Measurements from ENCODE around the gene ZBTB38. TPM values are rescaled to one million over a fixed set of nuclear protein-coding genes. Genes with fewer than 3 reads are reported as not detected.

Gene ZBTB38
- total RNA-seq, 2 experiments from 2014 or later, result 8.4 to 12.4 TPM

DNA sequence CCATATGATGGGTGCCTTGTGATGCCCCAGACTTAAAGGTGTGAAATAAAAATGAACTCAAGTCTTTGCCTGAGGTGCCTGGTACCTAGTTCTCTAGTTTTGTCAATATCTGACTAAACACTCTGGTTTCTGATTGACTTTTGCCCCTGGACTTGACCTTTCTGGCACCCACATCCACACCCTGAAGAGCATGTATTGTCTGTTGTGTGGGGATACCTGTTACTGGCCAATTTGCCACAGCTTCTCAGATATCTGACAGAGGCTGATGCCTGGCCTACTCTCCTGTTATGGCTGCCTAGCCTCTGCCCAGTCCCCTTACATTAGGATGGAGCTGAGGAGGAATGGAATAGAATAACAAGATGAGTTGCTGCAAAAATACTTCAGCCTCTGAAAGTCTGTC, 3.6 kb downstream of the ZBTB38 start:
- H3K79me2 ChIP-seq (ENCODE audit: insufficient read depth, low read depth, low read length), result no peaks in the 10 kb centered on the region
- DNase-seq (ENCODE audit: low spot score), result no peak
- BruUV-seq (replicated peaks), result no TSS peak
- CTCF ChIA-PET (ENCODE audit: unreplicated experiment), result interaction anchor here (2.4 kb wide), 1 partner anchor 12 kb away, joined by 9 read pairs; no protein-coding TSS in a partner anchor
- intact Hi-C loops (cut with micrococcal nuclease; ENCODE audit: unreplicated experiment), result loop anchor here (2.0 kb wide), 1 partner anchor 69 kb away; no protein-coding TSS in a partner anchor
- TF ChIP-seq, protein P1, sequence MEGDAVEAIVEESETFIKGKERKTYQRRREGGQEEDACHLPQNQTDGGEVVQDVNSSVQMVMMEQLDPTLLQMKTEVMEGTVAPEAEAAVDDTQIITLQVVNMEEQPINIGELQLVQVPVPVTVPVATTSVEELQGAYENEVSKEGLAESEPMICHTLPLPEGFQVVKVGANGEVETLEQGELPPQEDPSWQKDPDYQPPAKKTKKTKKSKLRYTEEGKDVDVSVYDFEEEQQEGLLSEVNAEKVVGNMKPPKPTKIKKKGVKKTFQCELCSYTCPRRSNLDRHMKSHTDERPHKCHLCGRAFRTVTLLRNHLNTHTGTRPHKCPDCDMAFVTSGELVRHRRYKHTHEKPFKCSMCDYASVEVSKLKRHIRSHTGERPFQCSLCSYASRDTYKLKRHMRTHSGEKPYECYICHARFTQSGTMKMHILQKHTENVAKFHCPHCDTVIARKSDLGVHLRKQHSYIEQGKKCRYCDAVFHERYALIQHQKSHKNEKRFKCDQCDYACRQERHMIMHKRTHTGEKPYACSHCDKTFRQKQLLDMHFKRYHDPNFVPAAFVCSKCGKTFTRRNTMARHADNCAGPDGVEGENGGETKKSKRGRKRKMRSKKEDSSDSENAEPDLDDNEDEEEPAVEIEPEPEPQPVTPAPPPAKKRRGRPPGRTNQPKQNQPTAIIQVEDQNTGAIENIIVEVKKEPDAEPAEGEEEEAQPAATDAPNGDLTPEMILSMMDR (conservative IDR thresholded peaks at IDR 0.05; ENCODE audit: low read length), result no peak
- no peak for TF ChIP-seq EZH2phosphoT487 (IDR thresholded peaks at IDR 0.05; ENCODE audit: borderline replicate concordance, low read depth, low read length)
- H2AFZ ChIP-seq (ENCODE audit: low read length), result no peak overlapping the region
- H4K20me1 ChIP-seq (ENCODE audit: insufficient read depth, low read length), result no peaks in the 10 kb centered on the region
- H3K27ac ChIP-seq (ENCODE audit: low read depth, low read length, poor library complexity, severe bottlenecking), result no peak overlapping the region
- POLR2A ChIA-PET, result interaction anchor here (0.6 to 4.2 kb wide), 8 partner anchors 9 to 301 kb away, joined by 3 to 25 read pairs (median 4); no protein-coding TSS in a partner anchor
- H3K4me3 ChIP-seq (ENCODE audit: low read depth, low read length, poor library complexity, severe bottlenecking), result no peak overlapping the region
- no peak overlapping the region for H3K4me2 ChIP-seq (ENCODE audit: low read length)
- no peaks in the 10 kb centered on the region for H3K36me3 ChIP-seq (ENCODE audit: insufficient read depth, low read length)
- H3K9me2 ChIP-seq (ENCODE audit: insufficient read depth, low read length), result no peaks in the 10 kb centered on the region
- H3K4me1 ChIP-seq (ENCODE audit: insufficient read depth, low read length, poor library complexity, severe bottlenecking), result peaks cover 14% of the 10 kb centered on the region
- no peaks in the 10 kb centered on the region for H3K9me3 ChIP-seq (ENCODE audit: low read length)

DNA sequence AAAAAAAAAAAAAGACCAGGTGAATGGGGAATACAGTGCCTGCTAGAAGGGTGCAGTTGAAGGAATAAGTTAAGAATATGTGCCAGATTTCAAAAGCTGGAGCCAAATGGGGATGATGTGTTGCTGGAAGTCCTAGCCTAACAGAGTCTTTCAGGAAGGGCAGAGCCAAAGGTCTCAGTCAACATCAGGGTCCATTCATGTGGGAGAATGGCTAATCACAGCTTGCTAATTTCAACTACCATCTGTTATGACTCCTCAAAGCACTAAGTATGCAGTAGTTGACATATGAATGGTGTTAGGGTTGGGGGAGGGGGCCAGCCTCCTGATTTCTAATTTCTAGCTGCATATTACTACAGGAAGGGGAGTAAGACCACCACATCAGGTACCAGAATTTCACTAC, 4.4 kb downstream of the ZBTB38 start:
- peaks cover 14% of the 10 kb centered on the region for H3K4me1 ChIP-seq (ENCODE audit: insufficient read depth, low read length, poor library complexity, severe bottlenecking)
- ChIA-PET CTCF (ENCODE audit: unreplicated experiment) (interaction anchor here (0.7 to 2.4 kb wide), 2 partner anchors 11 to 13 kb away, joined by 3 to 9 read pairs; no protein-coding TSS in a partner anchor), POLR2A (interaction anchor here (0.7 to 1.8 kb wide), 8 partner anchors 9 to 53 kb away, joined by 3 to 12 read pairs (median 5); no protein-coding TSS in a partner anchor)
- H3K9me2 ChIP-seq (ENCODE audit: insufficient read depth, low read length), result no peaks in the 10 kb centered on the region
- TF ChIP-seq EZH2phosphoT487 (IDR thresholded peaks at IDR 0.05; ENCODE audit: borderline replicate concordance, low read depth, low read length), result no peak
- TF ChIP-seq, protein P1 (conservative IDR thresholded peaks at IDR 0.05; ENCODE audit: low read length), result no peak
- H3K4me3 ChIP-seq (ENCODE audit: low read depth, low read length, poor library complexity, severe bottlenecking), result no peak overlapping the region
- no TSS peak for BruUV-seq (replicated peaks)
- H4K20me1 ChIP-seq (ENCODE audit: insufficient read depth, low read length), result no peaks in the 10 kb centered on the region
- no peak overlapping the region for H3K4me2 ChIP-seq (ENCODE audit: low read length)
- H2AFZ ChIP-seq (ENCODE audit: low read length), result no peak overlapping the region
- H3K27ac ChIP-seq (ENCODE audit: low read depth, low read length, poor library complexity, severe bottlenecking), result no peak overlapping the region
- intact Hi-C loops (cut with micrococcal nuclease; ENCODE audit: unreplicated experiment), result no loop called here
- no peaks in the 10 kb centered on the region for H3K36me3 ChIP-seq (ENCODE audit: insufficient read depth, low read length)
- no peaks in the 10 kb centered on the region for H3K79me2 ChIP-seq (ENCODE audit: insufficient read depth, low read depth, low read length)
- no peaks in the 10 kb centered on the region for H3K9me3 ChIP-seq (ENCODE audit: low read length)
- DNase-seq (ENCODE audit: low spot score), result no peak

DNA sequence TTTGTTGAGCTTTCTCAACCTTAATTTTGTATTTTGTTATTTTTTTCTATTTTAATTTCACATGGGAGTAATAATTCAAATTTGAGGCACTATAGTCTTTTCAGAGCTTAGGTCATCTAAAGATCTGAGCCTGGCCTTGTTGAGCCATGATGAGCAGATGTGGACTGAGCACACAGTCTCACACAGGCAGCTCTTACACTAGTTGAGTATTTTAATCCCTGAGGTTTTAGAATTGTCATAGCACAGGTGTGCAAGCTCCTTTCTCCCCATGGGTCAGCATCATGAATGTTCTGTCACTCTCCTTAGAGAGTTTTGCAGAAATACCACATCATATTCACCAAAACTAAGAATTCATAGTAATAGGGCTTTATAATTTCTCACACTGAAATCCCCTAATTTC, 4.9 kb downstream of the ZBTB38 start:
- H3K4me2 ChIP-seq (ENCODE audit: low read length), result no peak overlapping the region
- no peak overlapping the region for H3K27ac ChIP-seq (ENCODE audit: low read depth, low read length, poor library complexity, severe bottlenecking)
- ChIA-PET CTCF (ENCODE audit: unreplicated experiment) (interaction anchor here (0.7 to 2.4 kb wide), 2 partner anchors 11 to 13 kb away, joined by 3 to 9 read pairs; no protein-coding TSS in a partner anchor), POLR2A (interaction anchor here (0.7 to 1.8 kb wide), 7 partner anchors 10 to 67 kb away, joined by 3 to 12 read pairs (median 5); no protein-coding TSS in a partner anchor)
- no peaks in the 10 kb centered on the region for H3K79me2 ChIP-seq (ENCODE audit: insufficient read depth, low read depth, low read length)
- TF ChIP-seq, protein P1 (conservative IDR thresholded peaks at IDR 0.05; ENCODE audit: low read length), result no peak
- TF ChIP-seq EZH2phosphoT487 (IDR thresholded peaks at IDR 0.05; ENCODE audit: borderline replicate concordance, low read depth, low read length), result no peak
- intact Hi-C loops (cut with micrococcal nuclease; ENCODE audit: unreplicated experiment), result no loop called here
- no TSS peak for BruUV-seq (replicated peaks)
- H3K36me3 ChIP-seq (ENCODE audit: insufficient read depth, low read length), result no peaks in the 10 kb centered on the region
- H3K9me2 ChIP-seq (ENCODE audit: insufficient read depth, low read length), result no peaks in the 10 kb centered on the region
- no peak for DNase-seq (ENCODE audit: low spot score)
- H3K4me1 ChIP-seq (ENCODE audit: insufficient read depth, low read length, poor library complexity, severe bottlenecking), result peaks cover 14% of the 10 kb centered on the region
- no peaks in the 10 kb centered on the region for H3K9me3 ChIP-seq (ENCODE audit: low read length)
- no peak overlapping the region for H3K4me3 ChIP-seq (ENCODE audit: low read depth, low read length, poor library complexity, severe bottlenecking)
- no peak overlapping the region for H2AFZ ChIP-seq (ENCODE audit: low read length)
- H4K20me1 ChIP-seq (ENCODE audit: insufficient read depth, low read length), result no peaks in the 10 kb centered on the region

Measured in OCI-LY7 (cell line).